GM19193 (cell line): ENCODE measurements around the gene TTC14.

ENCODE experiments used
- POLR2A ChIP-seq: IDR thresholded peaks from 4 replicates; pipeline ENCODE4 v1.6.1; 2011; ENCODE audit not compliant: insufficient read depth, insufficient read length; ENCODE audit errors: extremely low read depth

TTC14 gene

GRCh38 chr3:180619723-180620122 lies 17.8 kb downstream of the TTC14 start:
- TF ChIP-seq POLR2A, result no peak

DNA sequence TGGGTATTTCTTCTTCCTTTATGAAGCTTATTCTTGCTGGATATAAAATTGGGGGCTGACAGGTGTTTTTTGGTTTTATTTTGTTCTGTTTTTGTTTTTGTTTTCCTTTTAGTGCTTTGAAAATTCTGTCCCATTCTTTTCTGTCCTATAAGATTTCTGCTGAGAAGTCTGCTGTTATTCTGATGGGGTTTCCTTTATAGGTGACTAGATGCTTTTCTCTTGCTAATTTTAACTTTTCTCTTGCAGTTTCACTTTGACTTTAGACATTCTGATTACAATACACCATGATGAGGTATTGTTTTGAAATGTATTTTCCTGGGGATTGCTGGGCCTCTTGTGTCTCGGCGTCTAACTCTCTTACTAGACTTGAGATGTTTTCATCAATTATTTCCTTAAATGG lies 22.8 kb downstream of the TTC14 start:
- TF ChIP-seq POLR2A, result no peak

GRCh38 chr3:180626844-180627243 lies 24.9 kb downstream of the TTC14 start:
- TF ChIP-seq POLR2A, result no peak

DNA sequence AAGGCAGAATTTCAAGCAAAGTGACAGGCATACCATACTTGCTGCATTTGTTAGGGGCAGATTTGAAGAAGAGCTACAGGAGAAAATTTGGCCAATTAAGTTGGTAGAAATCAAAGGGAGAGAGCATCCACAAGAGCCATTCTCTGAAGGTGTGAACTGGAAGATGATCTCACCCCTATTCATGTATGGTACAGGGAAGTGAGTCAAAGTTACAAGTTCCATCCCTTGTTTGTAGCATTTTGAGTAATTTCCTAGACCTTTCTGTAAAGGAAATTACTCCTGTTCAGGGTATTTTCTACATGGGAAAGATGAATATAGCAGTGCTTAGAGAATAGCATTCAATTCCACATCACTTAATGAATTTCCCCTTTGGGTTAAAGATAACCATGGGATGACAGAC lies 28.4 kb downstream of the TTC14 start:
- TF ChIP-seq POLR2A, result no peak

- TF ChIP-seq POLR2A, result no peak
Observed at GRCh38 chr3:180631317-180631716, 29.4 kb downstream of the TTC14 start.

- no peak for TF ChIP-seq POLR2A
Observed at GRCh38 chr3:180633722-180634121, 31.8 kb downstream of the TTC14 start.

DNA sequence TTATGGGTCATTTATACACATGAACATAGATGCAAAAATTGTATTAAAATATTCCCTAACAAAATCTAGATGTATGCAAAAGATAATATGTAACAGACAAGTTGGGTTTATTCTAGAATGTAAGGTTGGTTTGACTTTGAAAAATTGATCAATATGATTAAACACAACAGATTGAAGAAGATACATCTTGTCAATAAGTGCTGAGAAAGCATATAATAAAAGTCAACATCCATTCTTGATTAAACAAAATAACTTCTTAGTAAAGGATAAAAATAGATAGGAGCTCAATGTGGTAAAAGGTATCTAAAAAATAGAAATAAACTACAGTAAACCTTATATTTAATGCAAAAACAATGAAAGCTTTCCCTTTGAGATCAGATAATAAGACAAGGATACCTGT lies 39.0 kb downstream of the TTC14 start:
- no peak for TF ChIP-seq POLR2A

GRCh38 chr3:180646187-180646790 lies 44.3 kb downstream of the TTC14 start:
- no peak for TF ChIP-seq POLR2A

DNA sequence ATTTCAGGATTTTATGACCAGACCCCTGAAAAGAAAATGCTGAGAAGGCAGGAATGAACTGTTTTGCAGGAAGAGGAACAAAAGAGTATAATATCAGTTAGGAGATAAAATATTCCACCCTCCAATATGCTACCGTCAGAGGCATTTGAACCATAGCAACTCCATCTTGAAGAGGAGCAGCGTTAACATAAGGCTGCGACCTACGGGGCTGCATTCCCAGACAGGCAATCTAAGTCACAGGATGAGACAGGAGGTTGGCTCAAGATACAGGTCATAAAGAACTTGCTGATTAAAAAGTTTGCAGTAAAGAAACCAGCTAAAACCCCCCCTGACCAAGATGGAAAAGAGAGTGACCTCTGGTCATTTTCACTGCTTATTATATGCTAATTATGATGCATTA lies 54.4 kb downstream of the TTC14 start:
- no peak for TF ChIP-seq POLR2A

DNA sequence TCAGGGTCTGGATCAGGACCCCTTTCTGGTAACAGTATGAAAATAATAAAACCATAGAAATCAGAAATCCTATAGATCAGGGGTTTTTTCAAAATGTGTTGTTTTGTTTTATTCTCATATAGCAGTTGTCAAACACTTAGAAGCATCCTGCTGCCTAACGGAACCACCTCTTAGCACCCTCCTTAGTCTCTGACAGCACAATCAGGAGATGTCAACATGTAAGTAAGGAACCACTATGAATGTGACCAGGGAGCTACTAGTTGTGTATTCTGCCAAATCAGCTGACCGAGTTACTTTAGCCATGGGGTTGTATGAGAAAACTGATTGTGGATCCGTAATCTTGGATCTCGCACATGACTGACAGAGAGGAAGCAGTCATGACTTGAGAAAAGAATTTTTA lies 55.1 kb downstream of the TTC14 start:
- TF ChIP-seq POLR2A, result no peak
